Measurements from ENCODE around the gene IQCE. TPM values are rescaled to one million over a fixed set of nuclear protein-coding genes. Genes with fewer than 3 reads are reported as not detected.

IQCE gene
- total RNA-seq, 1 experiment from 2014 or later = 16.7 TPM

DNA sequence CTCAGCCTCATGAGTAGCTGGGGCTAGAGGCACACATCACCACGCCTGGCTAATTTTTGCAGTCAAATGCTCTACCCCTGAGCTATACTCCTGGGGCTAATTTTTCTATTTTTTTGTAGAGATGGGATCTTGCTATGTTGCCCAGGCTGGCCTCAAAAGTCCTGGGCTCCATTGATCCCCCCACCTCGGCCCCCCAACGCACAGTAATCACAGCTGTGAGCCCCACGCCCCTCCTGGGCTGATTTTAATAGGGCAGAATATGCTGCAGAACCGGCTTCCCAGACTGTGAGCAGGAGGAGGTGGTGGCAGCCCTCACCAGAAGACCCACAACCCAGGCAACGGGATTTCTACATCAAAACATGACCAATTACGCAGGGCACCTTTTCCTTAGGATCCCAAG, 18.6 kb upstream of the IQCE start:
- POLR2A ChIA-PET = interaction anchor here (0.7 to 1.2 kb wide), 4 partner anchors 12 to 1066 kb away, joined by 3 to 5 read pairs (median 3); no protein-coding TSS in a partner anchor
- Mint-ChIP-seq H3K9me3 (ENCODE audit: unreplicated experiment) (no peaks in the 10 kb centered on the region), H3K4me3 (ENCODE audit: unreplicated experiment) (no peak overlapping the region), H3K27me3 (ENCODE audit: insufficient read depth, unreplicated experiment) (no peaks in the 10 kb centered on the region), H3K36me3 (ENCODE audit: insufficient read depth, unreplicated experiment) (peaks cover 55% of the 10 kb centered on the region), H3K4me1 (ENCODE audit: insufficient read depth, unreplicated experiment) (no peaks in the 10 kb centered on the region), H3K27ac (ENCODE audit: low read depth, unreplicated experiment) (no peak overlapping the region)
- TF ChIP-seq, protein P1, sequence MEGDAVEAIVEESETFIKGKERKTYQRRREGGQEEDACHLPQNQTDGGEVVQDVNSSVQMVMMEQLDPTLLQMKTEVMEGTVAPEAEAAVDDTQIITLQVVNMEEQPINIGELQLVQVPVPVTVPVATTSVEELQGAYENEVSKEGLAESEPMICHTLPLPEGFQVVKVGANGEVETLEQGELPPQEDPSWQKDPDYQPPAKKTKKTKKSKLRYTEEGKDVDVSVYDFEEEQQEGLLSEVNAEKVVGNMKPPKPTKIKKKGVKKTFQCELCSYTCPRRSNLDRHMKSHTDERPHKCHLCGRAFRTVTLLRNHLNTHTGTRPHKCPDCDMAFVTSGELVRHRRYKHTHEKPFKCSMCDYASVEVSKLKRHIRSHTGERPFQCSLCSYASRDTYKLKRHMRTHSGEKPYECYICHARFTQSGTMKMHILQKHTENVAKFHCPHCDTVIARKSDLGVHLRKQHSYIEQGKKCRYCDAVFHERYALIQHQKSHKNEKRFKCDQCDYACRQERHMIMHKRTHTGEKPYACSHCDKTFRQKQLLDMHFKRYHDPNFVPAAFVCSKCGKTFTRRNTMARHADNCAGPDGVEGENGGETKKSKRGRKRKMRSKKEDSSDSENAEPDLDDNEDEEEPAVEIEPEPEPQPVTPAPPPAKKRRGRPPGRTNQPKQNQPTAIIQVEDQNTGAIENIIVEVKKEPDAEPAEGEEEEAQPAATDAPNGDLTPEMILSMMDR (IDR thresholded peaks at IDR 0.05; ENCODE audit: unreplicated experiment) = no peak
- no peak for DNase-seq (ENCODE audit: unreplicated experiment)
- intact Hi-C loops (cut with micrococcal nuclease) = no loop called here
- CTCF ChIA-PET = no interaction called here
- BruUV-seq (replicated peaks) = no TSS peak

DNA sequence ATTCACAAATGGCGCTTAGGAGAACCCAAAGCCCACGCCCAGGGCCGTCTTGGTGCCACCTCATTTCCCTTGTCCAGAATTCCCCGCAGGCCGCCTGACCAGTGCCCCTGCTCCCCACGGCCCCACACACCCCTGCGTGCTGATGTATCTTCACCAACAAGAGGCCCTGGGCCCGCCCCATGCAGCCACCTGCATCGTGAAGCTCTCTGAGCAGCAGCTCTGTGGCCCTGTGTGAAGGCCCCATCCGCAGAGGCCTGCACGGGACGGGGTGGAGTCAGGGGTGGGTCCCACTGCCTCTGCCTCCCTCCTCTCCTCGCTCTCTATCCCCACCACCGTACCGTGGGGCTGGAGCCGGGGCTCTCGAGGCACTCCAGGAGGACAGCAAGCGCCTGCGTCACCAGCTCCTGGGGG, 18.1 kb upstream of the IQCE start:
- ChIA-PET CTCF (interaction anchor here (0.6 kb wide), 1 partner anchor 78 kb away, joined by 3 read pairs; no protein-coding TSS in a partner anchor), POLR2A (interaction anchor here (1.1 kb wide), 1 partner anchor 17 kb away, joined by 3 read pairs; no protein-coding TSS in a partner anchor)
- Mint-ChIP-seq H3K36me3 (ENCODE audit: insufficient read depth, unreplicated experiment) (peaks cover 56% of the 10 kb centered on the region), H3K27ac (ENCODE audit: low read depth, unreplicated experiment) (no peak overlapping the region), H3K4me3 (ENCODE audit: unreplicated experiment) (no peak overlapping the region), H3K27me3 (ENCODE audit: insufficient read depth, unreplicated experiment) (no peaks in the 10 kb centered on the region), H3K4me1 (ENCODE audit: insufficient read depth, unreplicated experiment) (no peaks in the 10 kb centered on the region), H3K9me3 (ENCODE audit: unreplicated experiment) (no peaks in the 10 kb centered on the region)
- intact Hi-C loops (cut with micrococcal nuclease) = no loop called here
- TF ChIP-seq, protein P1 (IDR thresholded peaks at IDR 0.05; ENCODE audit: unreplicated experiment) = no peak
- BruUV-seq (replicated peaks) = no TSS peak
- DNase-seq (ENCODE audit: unreplicated experiment) = no peak

DNA sequence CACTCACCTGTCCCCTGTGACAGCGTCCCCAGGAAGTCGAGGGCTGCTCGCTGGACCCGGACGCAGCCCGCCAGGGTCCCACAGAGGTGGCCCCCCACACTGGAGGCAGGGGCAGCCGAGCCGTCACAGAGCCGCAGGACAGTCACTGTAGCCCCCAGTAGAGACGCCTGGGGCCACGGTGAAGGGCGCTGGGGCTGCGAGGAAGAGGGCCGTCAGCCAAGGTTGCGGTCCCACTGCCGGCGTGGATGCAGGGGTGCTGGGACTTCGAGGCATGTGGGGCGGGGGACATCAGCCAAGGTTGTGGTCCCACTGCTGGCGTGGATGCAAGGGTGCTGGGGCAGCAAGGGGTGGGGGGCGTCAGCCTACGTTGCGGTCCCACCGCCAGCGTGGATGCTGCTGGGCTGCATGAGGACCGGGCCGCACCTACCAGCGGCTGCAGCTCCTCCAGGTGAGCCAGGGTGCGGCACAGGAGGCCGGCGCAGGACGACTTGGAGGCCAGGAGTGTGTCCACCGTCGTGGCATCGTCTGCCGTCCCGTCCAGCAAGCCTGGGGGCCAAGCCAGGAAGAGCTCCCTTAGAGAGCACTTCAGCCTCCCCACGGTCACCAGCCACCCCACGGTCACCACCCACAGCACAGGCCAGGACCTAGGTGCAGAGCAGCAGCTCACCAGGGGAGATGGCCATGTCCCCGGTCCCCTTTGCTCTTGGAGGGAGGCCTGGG, 17.3 kb upstream of the IQCE start:
- TF ChIP-seq, protein P1 (IDR thresholded peaks at IDR 0.05; ENCODE audit: unreplicated experiment) = no peak
- DNase-seq (ENCODE audit: unreplicated experiment) = no peak
- ChIA-PET POLR2A (interaction anchor here (0.8 kb wide), 1 partner anchor 187 kb away, joined by 3 read pairs; no protein-coding TSS in a partner anchor), CTCF (interaction anchor here (0.6 kb wide), 2 partner anchors 77 to 93 kb away, joined by 3 read pairs; no protein-coding TSS in a partner anchor)
- Mint-ChIP-seq H3K27ac (ENCODE audit: low read depth, unreplicated experiment) (no peak overlapping the region), H3K4me1 (ENCODE audit: insufficient read depth, unreplicated experiment) (no peaks in the 10 kb centered on the region), H3K4me3 (ENCODE audit: unreplicated experiment) (no peak overlapping the region), H3K36me3 (ENCODE audit: insufficient read depth, unreplicated experiment) (peaks cover 64% of the 10 kb centered on the region), H3K27me3 (ENCODE audit: insufficient read depth, unreplicated experiment) (no peaks in the 10 kb centered on the region), H3K9me3 (ENCODE audit: unreplicated experiment) (no peaks in the 10 kb centered on the region)
- BruUV-seq (replicated peaks) = no TSS peak
- intact Hi-C loops (cut with micrococcal nuclease) = no loop called here

DNA sequence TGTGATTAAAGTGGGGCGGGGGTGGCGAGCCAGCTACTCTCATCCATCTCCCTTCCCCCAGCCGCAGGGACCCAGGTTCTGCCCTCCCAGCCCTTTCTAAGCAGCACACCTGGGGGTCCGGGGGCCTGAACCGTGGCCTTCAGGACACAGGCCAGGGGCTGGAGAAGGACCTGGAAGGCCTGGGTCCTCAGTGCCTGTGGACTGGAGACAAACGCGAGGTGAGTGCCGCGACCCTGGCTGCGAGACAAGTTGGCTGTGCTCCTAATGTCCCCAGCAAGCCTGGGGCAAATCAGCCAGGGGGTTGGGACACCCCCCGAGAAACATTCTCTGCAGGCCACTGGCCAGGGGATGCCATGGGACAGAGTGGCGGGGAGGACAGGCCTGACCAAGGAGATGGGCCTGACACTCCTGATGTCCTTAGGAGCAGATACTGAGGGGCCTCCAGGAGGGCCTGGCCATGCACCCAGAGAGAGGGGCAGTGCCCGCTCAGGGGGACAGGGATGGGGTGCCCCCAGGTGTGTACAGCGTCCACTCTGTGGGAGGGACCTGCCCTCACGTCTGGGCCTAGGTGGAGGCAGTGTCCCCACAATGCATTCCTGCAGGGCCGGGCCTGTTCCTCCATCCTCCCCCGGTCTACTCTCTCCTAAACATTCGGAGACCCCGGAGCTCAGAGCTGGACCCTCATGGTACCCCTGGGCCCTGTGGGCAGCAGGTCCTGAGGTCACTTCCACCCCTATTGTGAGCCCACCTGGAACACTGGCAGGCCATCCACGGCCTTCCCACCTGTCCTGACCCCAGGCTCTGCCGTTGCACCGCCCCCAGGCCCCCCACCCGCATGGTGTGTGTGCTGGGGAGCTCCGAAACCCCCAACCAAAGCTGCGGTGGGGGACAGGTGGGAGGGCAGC, 16.5 kb upstream of the IQCE start:
- Mint-ChIP-seq H3K36me3 (ENCODE audit: insufficient read depth, unreplicated experiment) (peaks cover 72% of the 10 kb centered on the region), H3K27me3 (ENCODE audit: insufficient read depth, unreplicated experiment) (no peaks in the 10 kb centered on the region), H3K4me3 (ENCODE audit: unreplicated experiment) (no peak overlapping the region), H3K9me3 (ENCODE audit: unreplicated experiment) (no peaks in the 10 kb centered on the region), H3K4me1 (ENCODE audit: insufficient read depth, unreplicated experiment) (no peaks in the 10 kb centered on the region), H3K27ac (ENCODE audit: low read depth, unreplicated experiment) (no peak overlapping the region)
- TF ChIP-seq, protein P1 (IDR thresholded peaks at IDR 0.05; ENCODE audit: unreplicated experiment) = no peak
- no TSS peak for BruUV-seq (replicated peaks)
- DNase-seq (ENCODE audit: unreplicated experiment) = no peak
- ChIA-PET POLR2A (no interaction called here), CTCF (interaction anchor here (0.7 kb wide), 1 partner anchor 76 kb away, joined by 4 read pairs; no protein-coding TSS in a partner anchor)
- intact Hi-C loops (cut with micrococcal nuclease) = no loop called here
